H1 (cell line): ENCODE results near the gene ZNF598. TPM values are rescaled to one million over a fixed set of nuclear protein-coding genes. Genes with fewer than 3 reads are reported as not detected.
A peak's percentile ranks its signal among the peaks of the same experiment; 100 is the strongest.

Source experiments
- CTCF ChIA-PET: fragments of 300-600 bp; sonication (Branson Sonifier 250); formaldehyde crosslinking; loops from one replicate; lab custom pipeline; 2021; ENCODE audit not compliant: partially characterized antibody; lab: Charles Lee
- POLR2A ChIA-PET: fragments of 300-600 bp; sonication (Branson Sonifier 250); formaldehyde crosslinking; loops from one replicate; lab custom pipeline; 2021; ENCODE audit warnings: inconsistent platforms; ENCODE audit not compliant: partially characterized antibody; lab: Charles Lee
- DNase-seq, 2 experiments: peaks; one replicate each; pipeline versions ENCODE4 v3.0.0 to v3.0.0-alpha.2; 2010 to 2022; ENCODE audit warnings: low spot score in 2 of 2, low read depth in 1 of 2, mixed read lengths in 1 of 2
- FAIRE-seq: peaks from 2 replicates; lab custom pipeline; 2011; peaks lifted over from hg19 to GRCh38; lab: Jason Lieb, UNC
- H2AFZ ChIP-seq: 2 replicates; pipeline ENCODE4 v1.8.1; 2012; ENCODE audit warnings: low read length, inconsistent platforms
- H2AK5ac ChIP-seq: 2 replicates; pipeline ENCODE4 v1.6.1; 2013; ENCODE audit warnings: low read depth, low read length
- H2BK120ac ChIP-seq: replicated peaks from 2 replicates; pipeline ENCODE3; 2013; ENCODE audit warnings: low read depth, low read length, inconsistent platforms
- H2BK12ac ChIP-seq: 2 replicates; pipeline ENCODE4 v1.6.1; 2013; ENCODE audit warnings: low read depth, low read length
- H2BK15ac ChIP-seq: 2 replicates; pipeline ENCODE4 v1.6.1; 2013; ENCODE audit warnings: low read length
- H2BK20ac ChIP-seq: 2 replicates; pipeline ENCODE4 v1.6.1; 2013; ENCODE audit warnings: low read length
- H2BK5ac ChIP-seq: 2 replicates; pipeline ENCODE4 v1.6.1; 2013; ENCODE audit warnings: low read depth, low read length
- H3K14ac ChIP-seq: 2 replicates; pipeline ENCODE4 v1.6.1; 2013; ENCODE audit warnings: inconsistent platforms; ENCODE audit not compliant: insufficient read length
- H3K18ac ChIP-seq: 2 replicates; pipeline ENCODE4 v1.6.1; 2013; ENCODE audit warnings: low read length; ENCODE audit errors: extremely low read depth
- H3K23ac ChIP-seq: 2 replicates; pipeline ENCODE4 v1.6.1; 2013; ENCODE audit warnings: inconsistent platforms; ENCODE audit not compliant: insufficient read length
- H3K23me2 ChIP-seq: 2 replicates; pipeline ENCODE4 v1.6.1; 2013; ENCODE audit warnings: low read depth, low read length
- H3K27ac ChIP-seq: 2 replicates; pipeline ENCODE4 v1.6.1; 2011; ENCODE audit warnings: low read depth, low read length, inconsistent platforms
- H3K27me3 ChIP-seq, 4 experiments: replicated peaks in 1 of 4; 1 replicate in 1 of 4; 2 replicates in 3 of 4; pipeline versions ENCODE4 v1.6.1 to v1.8.1; 2011 to 2013; ENCODE audit warnings: low read length in 3 of 4, mild to moderate bottlenecking in 3 of 4, inconsistent platforms in 2 of 4, mixed read lengths in 2 of 4, moderate library complexity in 1 of 4; ENCODE audit not compliant: control insufficient read depth in 3 of 4, insufficient read depth in 3 of 4; ENCODE audit errors: extremely low read depth in 1 of 4
- H3K36me3 ChIP-seq, 4 experiments: 2 replicates each; pipeline versions ENCODE4 v1.6.1 to v1.8.1; 2011 to 2013; ENCODE audit warnings: mild to moderate bottlenecking in 4 of 4, low read length in 3 of 4, moderate library complexity in 2 of 4, control low read depth in 1 of 4, inconsistent platforms in 1 of 4; ENCODE audit not compliant: insufficient read depth in 4 of 4, control insufficient read depth in 2 of 4
- H3K4ac ChIP-seq: replicated peaks from 2 replicates; pipeline ENCODE3; 2013; ENCODE audit warnings: low read length, low read depth, mixed read lengths, inconsistent platforms; ENCODE audit not compliant: insufficient read length
- H3K4me1 ChIP-seq, 4 experiments: replicated peaks in 1 of 4; 1 replicate in 1 of 4; 2 replicates in 3 of 4; pipeline versions ENCODE4 v1.6.1 to v1.8.1; 2011 to 2013; ENCODE audit warnings: low read length in 3 of 4, inconsistent platforms in 2 of 4, mixed read lengths in 1 of 4; ENCODE audit not compliant: insufficient read depth in 4 of 4, control insufficient read depth in 3 of 4
- H3K4me2 ChIP-seq, 2 experiments: 2 replicates each; pipeline versions ENCODE4 v1.6.1 to v1.8.1; 2011 to 2013; ENCODE audit warnings: low read depth in 2 of 2, low read length in 2 of 2, control low read depth in 1 of 2, inconsistent platforms in 1 of 2, mild to moderate bottlenecking in 1 of 2; ENCODE audit not compliant: insufficient read depth in 1 of 2
- H3K4me3 ChIP-seq, 4 experiments: fragments of 200-600, 300-600 bp in 1 of 4; sonication (generic), shearing (Covaris generic), sonication (Bioruptor Twin) in 1 of 4; 2 replicates each; pipeline versions ENCODE4 v1.5.1 to v1.8.1; 2011 to 2016; ENCODE audit warnings: low read length in 4 of 4, low read depth in 3 of 4, control low read depth in 2 of 4, inconsistent platforms in 2 of 4, mild to moderate bottlenecking in 2 of 4, mixed read lengths in 1 of 4, moderate library complexity in 1 of 4; ENCODE audit not compliant: insufficient read depth in 2 of 4; ENCODE audit errors: extremely low read depth in 1 of 4
- H3K56ac ChIP-seq: replicated peaks from 2 replicates; pipeline ENCODE3; 2013; ENCODE audit warnings: low read depth, mild to moderate bottlenecking, mixed read lengths, low read length, inconsistent platforms; ENCODE audit not compliant: insufficient read length
- H3K79me1 ChIP-seq: 2 replicates; pipeline ENCODE4 v1.6.1; 2013; ENCODE audit warnings: low read depth, low read length, control low read depth
- H3K79me2 ChIP-seq, 2 experiments: 2 replicates each; pipeline versions ENCODE4 v1.6.1 to v1.8.1; 2012 to 2013; ENCODE audit warnings: low read length in 2 of 2, mild to moderate bottlenecking in 2 of 2, inconsistent platforms in 1 of 2; ENCODE audit not compliant: insufficient read depth in 2 of 2, control insufficient read depth in 1 of 2
- H3K9ac ChIP-seq, 4 experiments: replicated peaks in 1 of 4; 1 replicate in 1 of 4; 2 replicates in 3 of 4; pipeline versions ENCODE4 v1.6.1 to v1.8.1; 2011 to 2013; ENCODE audit warnings: low read depth in 3 of 4, low read length in 3 of 4, control low read depth in 2 of 4, mild to moderate bottlenecking in 2 of 4, moderate library complexity in 2 of 4, inconsistent platforms in 1 of 4; ENCODE audit errors: extremely low read depth in 1 of 4
- H3K9me3 ChIP-seq, 2 experiments: 2 replicates each; pipeline versions ENCODE4 v1.6.1 to v1.8.1; 2012 to 2013; ENCODE audit warnings: mild to moderate bottlenecking in 2 of 2, moderate library complexity in 2 of 2, control low read depth in 1 of 2, inconsistent platforms in 1 of 2, low read depth in 1 of 2, low read length in 1 of 2, mixed read lengths in 1 of 2; ENCODE audit not compliant: insufficient read depth in 2 of 2
- H4K20me1 ChIP-seq, 2 experiments: replicated peaks in 1 of 2; 2 replicates each; pipeline versions ENCODE3 to v1.8.1; 2011 to 2013; ENCODE audit warnings: inconsistent platforms in 2 of 2, low read length in 2 of 2, mild to moderate bottlenecking in 1 of 2; ENCODE audit not compliant: insufficient read depth in 2 of 2, control insufficient read depth in 1 of 2
- H4K5ac ChIP-seq: 2 replicates; pipeline ENCODE4 v1.6.1; 2013; ENCODE audit warnings: low read length, low read depth, mixed read lengths, inconsistent platforms; ENCODE audit not compliant: insufficient read length
- H4K8ac ChIP-seq: 2 replicates; pipeline ENCODE4 v1.8.0; 2013; ENCODE audit warnings: mild to moderate bottlenecking, moderate library complexity, low read length, inconsistent platforms; ENCODE audit not compliant: insufficient read depth; ENCODE audit errors: extremely low read depth
- H4K91ac ChIP-seq: replicated peaks from 2 replicates; pipeline ENCODE3; 2013; ENCODE audit warnings: low read length, mixed read lengths, inconsistent platforms; ENCODE audit not compliant: insufficient read length
- ASH2L ChIP-seq: fragments of 200-600, 300-600 bp; sonication (generic); IDR thresholded peaks from one replicate; pipeline ENCODE4 v1.7.1; 2017; ENCODE audit warnings: low read length
- CBX5 ChIP-seq: fragments of 300-800, 300-1000 bp; sonication (generic); IDR thresholded peaks from 2 replicates; pipeline ENCODE4 v1.7.1; 2016; ENCODE audit warnings: antibody characterized with exemption, low read length, low read depth
- MAX ChIP-seq: IDR thresholded peaks from 2 replicates; pipeline ENCODE4 v1.6.1; 2012; ENCODE audit warnings: inconsistent platforms
- NANOG ChIP-seq: IDR thresholded peaks from 2 replicates; pipeline ENCODE4 v1.6.1; 2011; ENCODE audit warnings: low read length, low read depth, mild to moderate bottlenecking, inconsistent platforms; ENCODE audit not compliant: insufficient read depth, poor library complexity, severe bottlenecking
- NRF1 ChIP-seq: IDR thresholded peaks from 2 replicates; pipeline ENCODE4 v1.6.1; 2011; ENCODE audit warnings: mild to moderate bottlenecking, low read depth, low read length, improper control_type of control experiment
- POLR2AphosphoS5 ChIP-seq: IDR thresholded peaks from 2 replicates; pipeline ENCODE4 v1.6.1; 2011; ENCODE audit warnings: low read depth, low read length
- SAP30 ChIP-seq: fragments of 300-600 bp; sonication (generic); IDR thresholded peaks from 2 replicates; pipeline ENCODE4 v1.7.1; 2012; ENCODE audit warnings: low read length, moderate library complexity, mild to moderate bottlenecking, inconsistent platforms; ENCODE audit not compliant: insufficient read depth, insufficient replicate concordance
- USF2 ChIP-seq: IDR thresholded peaks from 2 replicates; pipeline ENCODE4 v1.6.1; 2011; ENCODE audit warnings: low read length, improper control_type of control experiment
- YY1 ChIP-seq: IDR thresholded peaks from 2 replicates; pipeline ENCODE4 v1.6.1; 2011; ENCODE audit warnings: low read depth, mild to moderate bottlenecking, low read length
- WGBS, 2 experiments: shearing (Covaris generic) in 1 of 2; methylation state at CpG; one replicate each; pipeline versions ENCODE4 v1.1.6 to v1.1.7; 2013 to 2015; ENCODE audit warnings: low lambda C conversion rate in 2 of 2, mixed read lengths in 2 of 2, inconsistent platforms in 1 of 2, low coverage in 1 of 2, missing lambda C conversion rate in 1 of 2; ENCODE audit not compliant: insufficient replicate concordance in 2 of 2, insufficient coverage in 1 of 2, insufficient read length in 1 of 2; ENCODE audit errors: extremely low coverage in 1 of 2, missing lambda C conversion rate in 1 of 2; 5-methylcytosine and 5-hydroxymethylcytosine counted together
- polyA plus RNA-seq, 7 experiments: library from polyadenylated mRNA; depleted of rRNA in 3 of 7; stranded (reverse) in 5 of 7; unstranded in 2 of 7; fragments of >200 nt in 5 of 7; fragments of 200-250 nt in 2 of 7; gene quantifications; 1 replicate in 5 of 7; 2 replicates in 1 of 7; 4 replicates in 1 of 7; pipeline versions ENCODE4 v1.2.1 to v1.2.3, GENCODE V29; 2011 to 2013; ENCODE audit warnings: missing spikeins in 2 of 7, mixed read lengths in 2 of 7
- total RNA-seq: library from RNA; stranded (reverse); fragmentation: NEBNext Ultra II Directional; extraction: Animal tissue kit (Norgen Biotek cat#: 25700); gene quantifications from 2 replicates; pipeline ENCODE4 v1.2.1, GENCODE V29; 2021

Gene ZNF598
- total and polyA plus RNA-seq, 2 of the 8 experiments (the other 6 are each of a cell fraction or from before 2014, with no cell fraction given), result 29.3 to 47.6 TPM

- no peak for FAIRE-seq
- Histone ChIP-seq H2BK20ac (peak overlapping the region; percentile 72; the same call in 1 of the 2 replicates), H3K23ac (no peak overlapping the region), H2BK15ac (peak overlapping the region; percentile 99), H3K18ac (peak overlapping the region; percentile 99), H3K27me3 (peaks cover 4 to 37% (median 24%) of the 10 kb centered on the region in 4 experiments), H3K79me1 (no peaks in the 10 kb centered on the region), H3K4me2 (peak overlapping the region; percentile 83 to 99), H3K4ac (peak overlapping the region; percentile 99), H2BK120ac (peak overlapping the region; percentile 69), H2BK12ac (peak overlapping the region; percentile 94), H3K36me3 (no peaks in the 10 kb centered on the region), H3K4me1 (peaks cover 0 to 24% (median 18%) of the 10 kb centered on the region in 4 experiments; a peak in 6 of 7 replicates), H2AK5ac (no peak overlapping the region; the same call in 1 of the 2 replicates), H3K27ac (peak overlapping the region; percentile 81; the same call in 1 of the 2 replicates), H3K14ac (no peak overlapping the region), H3K79me2 (no peaks in the 10 kb centered on the region), H4K5ac (peak overlapping the region; percentile 93), H3K9me3 (no peaks in the 10 kb centered on the region), H3K56ac (no peak overlapping the region), H2BK5ac (peak overlapping the region; percentile 96), H4K20me1 (peaks cover 7 to 10% of the 10 kb centered on the region in 2 experiments), H3K9ac (peak overlapping the region; percentile 63 to 92 (median 74)), H3K4me3 (peak overlapping the region; percentile 46 to 82 (median 48)), H2AFZ (peak overlapping the region; percentile 98; the same call in 1 of the 2 replicates), H4K8ac (peak overlapping the region; percentile 98), H4K91ac (peak overlapping the region; percentile 98), H3K23me2 (peaks cover 22% of the 10 kb centered on the region; the same call in 1 of the 2 replicates)
- ChIA-PET CTCF (interaction anchor here (2.1 to 6.8 kb wide), 3 partner anchors 10 to 16 kb away, joined by 7 to 55 read pairs (median 8); partner anchors contain the start of gene NOXO1), POLR2A (interaction anchor here (0.7 to 28.2 kb wide), 20 partner anchors 9 to 200 kb away, joined by 3 to 736 read pairs (median 4); partner anchors contain the start of genes GFER, NDUFB10, NOXO1 and NPW)
- WGBS, 2 experiments, result 0% methylated on average over 56 of the region's 96 CpGs; no CpG with 5 or more reads in 1 of the 2 experiments
- peak; percentile 85 to 98 for DNase-seq
- no peak for TF ChIP-seq NRF1
- no peak for TF ChIP-seq YY1
- TF ChIP-seq MAX, result peak; percentile 97
- TF ChIP-seq POLR2AphosphoS5, result peak; percentile 78
- no peak for TF ChIP-seq NANOG
- no peak for TF ChIP-seq USF2
- TF ChIP-seq SAP30, result no peak
- TF ChIP-seq CBX5, result no peak
- TF ChIP-seq ASH2L, result no peak
Observed at GRCh38 chr16:1991948-1992703, 17.5 kb downstream of the ZNF598 start.
